Nephron progenitor cell (in vitro differentiated cells): Measurements from ENCODE around the gene EHD1.

ENCODE experiments used
- DNase-seq: peaks from one replicate; pipeline ENCODE4 v3.0.0; 2021
- H3K27ac Mint-ChIP-seq: 2 replicates; pipeline ENCODE4 v1.8.0; 2021; ENCODE audit warnings: mild to moderate bottlenecking, moderate library complexity, mixed read lengths
- H3K27me3 Mint-ChIP-seq: 2 replicates; pipeline ENCODE4 v1.8.0; 2021; ENCODE audit warnings: mild to moderate bottlenecking, low read depth, mixed read lengths; ENCODE audit not compliant: poor library complexity
- H3K36me3 Mint-ChIP-seq: 2 replicates; pipeline ENCODE4 v1.8.0; 2021; ENCODE audit warnings: low read depth, mixed read lengths
- H3K4me1 Mint-ChIP-seq: 2 replicates; pipeline ENCODE4 v1.8.0; 2021; ENCODE audit warnings: mixed read lengths
- H3K4me3 Mint-ChIP-seq: 2 replicates; pipeline ENCODE4 v1.8.0; 2021; ENCODE audit warnings: mild to moderate bottlenecking, moderate library complexity, mixed read lengths
- H3K9me3 Mint-ChIP-seq: 2 replicates; pipeline ENCODE4 v1.8.0; 2021; ENCODE audit warnings: mild to moderate bottlenecking, moderate library complexity, mixed read lengths
- TF ChIP-seq, protein P1 (sequence below): fragments of 200-600 bp; sonication (generic); IDR thresholded peaks from 2 replicates; pipeline ENCODE4 v1.5.0; 2021; ENCODE audit warnings: antibody characterized with exemption

Gene EHD1

DNA sequence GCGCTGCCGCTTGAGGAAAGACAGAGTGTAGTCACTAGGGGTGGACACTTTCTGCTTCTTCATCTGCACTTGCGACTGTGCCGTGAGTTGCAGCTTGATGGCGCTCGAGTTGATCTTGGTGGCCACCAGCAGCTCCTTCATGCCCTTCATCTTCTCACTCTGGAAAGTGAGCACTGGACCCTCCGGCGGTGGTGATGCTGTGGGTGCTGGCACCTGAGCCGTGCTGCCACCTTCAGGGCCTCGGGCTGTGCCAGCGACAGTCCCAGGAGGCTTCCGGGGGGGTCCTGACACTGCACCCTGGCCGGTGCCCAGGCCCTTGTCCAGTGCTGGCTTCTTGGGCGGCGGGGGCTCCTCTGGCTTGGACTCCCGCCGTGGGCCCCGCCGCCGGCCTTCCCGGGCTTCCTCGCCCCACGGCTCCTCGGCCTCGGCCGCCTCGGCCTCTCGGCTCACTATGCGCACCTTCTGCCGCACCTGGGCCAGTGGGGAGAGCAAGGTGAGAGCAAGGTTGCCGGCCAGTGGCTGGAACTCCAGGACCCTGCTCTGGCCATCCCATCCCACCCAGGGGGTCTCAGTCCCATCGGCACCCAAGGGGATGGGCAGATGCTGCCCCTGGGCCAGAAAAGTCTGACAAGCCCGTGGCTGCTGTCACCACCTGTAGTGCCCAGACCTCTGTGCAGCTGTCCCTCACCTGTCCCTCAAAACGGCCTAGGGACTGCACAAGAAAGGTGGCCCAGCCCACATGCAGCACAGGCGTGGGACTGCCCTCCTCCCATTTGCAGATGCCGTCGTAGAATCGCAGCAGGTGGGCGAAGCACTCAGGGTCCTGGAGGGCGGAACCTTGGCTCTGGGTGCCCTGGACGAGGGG lies 73.8 kb downstream of the EHD1 start:
- Mint-ChIP-seq H3K36me3 (peaks cover 29% of the 10 kb centered on the region), H3K4me1 (peaks cover 25% of the 10 kb centered on the region), H3K4me3 (peak overlapping the region; percentile 92), H3K27ac (no peak overlapping the region), H3K27me3 (no peaks in the 10 kb centered on the region), H3K9me3 (no peaks in the 10 kb centered on the region)
- TF ChIP-seq, protein P1, sequence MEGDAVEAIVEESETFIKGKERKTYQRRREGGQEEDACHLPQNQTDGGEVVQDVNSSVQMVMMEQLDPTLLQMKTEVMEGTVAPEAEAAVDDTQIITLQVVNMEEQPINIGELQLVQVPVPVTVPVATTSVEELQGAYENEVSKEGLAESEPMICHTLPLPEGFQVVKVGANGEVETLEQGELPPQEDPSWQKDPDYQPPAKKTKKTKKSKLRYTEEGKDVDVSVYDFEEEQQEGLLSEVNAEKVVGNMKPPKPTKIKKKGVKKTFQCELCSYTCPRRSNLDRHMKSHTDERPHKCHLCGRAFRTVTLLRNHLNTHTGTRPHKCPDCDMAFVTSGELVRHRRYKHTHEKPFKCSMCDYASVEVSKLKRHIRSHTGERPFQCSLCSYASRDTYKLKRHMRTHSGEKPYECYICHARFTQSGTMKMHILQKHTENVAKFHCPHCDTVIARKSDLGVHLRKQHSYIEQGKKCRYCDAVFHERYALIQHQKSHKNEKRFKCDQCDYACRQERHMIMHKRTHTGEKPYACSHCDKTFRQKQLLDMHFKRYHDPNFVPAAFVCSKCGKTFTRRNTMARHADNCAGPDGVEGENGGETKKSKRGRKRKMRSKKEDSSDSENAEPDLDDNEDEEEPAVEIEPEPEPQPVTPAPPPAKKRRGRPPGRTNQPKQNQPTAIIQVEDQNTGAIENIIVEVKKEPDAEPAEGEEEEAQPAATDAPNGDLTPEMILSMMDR, result no peak
- DNase-seq, result no peak

DNA sequence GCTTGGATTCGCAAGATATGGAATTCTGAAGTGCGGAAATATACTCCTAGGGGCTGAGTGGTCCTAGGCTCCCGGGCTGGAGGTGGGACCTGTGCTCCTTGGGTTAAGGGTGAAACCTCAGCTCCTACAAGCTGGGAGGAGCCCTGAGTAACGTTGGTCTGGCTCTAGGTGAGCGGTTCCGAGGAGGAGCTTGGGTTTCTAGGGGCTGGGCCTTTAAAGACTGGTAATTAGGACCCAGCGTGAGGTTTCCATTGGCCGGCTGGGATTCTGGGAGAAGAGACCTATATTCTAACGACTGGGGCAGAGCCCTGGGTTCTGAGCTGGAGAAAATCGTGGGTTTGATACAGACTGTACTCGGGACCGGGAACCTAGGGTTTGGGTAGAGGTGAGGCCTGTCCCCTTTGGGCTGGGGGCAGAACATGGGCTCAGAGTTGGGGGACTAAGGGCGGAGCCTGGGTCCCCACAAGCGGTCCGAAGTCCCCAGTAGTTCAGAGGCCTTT lies 74.5 kb downstream of the EHD1 start:
- Mint-ChIP-seq H3K4me3 (peak overlapping the region; percentile 92), H3K4me1 (peaks cover 22% of the 10 kb centered on the region), H3K27ac (peak overlapping the region; percentile 96), H3K9me3 (no peaks in the 10 kb centered on the region), H3K27me3 (no peaks in the 10 kb centered on the region), H3K36me3 (peaks cover 31% of the 10 kb centered on the region)
- TF ChIP-seq, protein P1, result no peak
- no peak for DNase-seq

DNA sequence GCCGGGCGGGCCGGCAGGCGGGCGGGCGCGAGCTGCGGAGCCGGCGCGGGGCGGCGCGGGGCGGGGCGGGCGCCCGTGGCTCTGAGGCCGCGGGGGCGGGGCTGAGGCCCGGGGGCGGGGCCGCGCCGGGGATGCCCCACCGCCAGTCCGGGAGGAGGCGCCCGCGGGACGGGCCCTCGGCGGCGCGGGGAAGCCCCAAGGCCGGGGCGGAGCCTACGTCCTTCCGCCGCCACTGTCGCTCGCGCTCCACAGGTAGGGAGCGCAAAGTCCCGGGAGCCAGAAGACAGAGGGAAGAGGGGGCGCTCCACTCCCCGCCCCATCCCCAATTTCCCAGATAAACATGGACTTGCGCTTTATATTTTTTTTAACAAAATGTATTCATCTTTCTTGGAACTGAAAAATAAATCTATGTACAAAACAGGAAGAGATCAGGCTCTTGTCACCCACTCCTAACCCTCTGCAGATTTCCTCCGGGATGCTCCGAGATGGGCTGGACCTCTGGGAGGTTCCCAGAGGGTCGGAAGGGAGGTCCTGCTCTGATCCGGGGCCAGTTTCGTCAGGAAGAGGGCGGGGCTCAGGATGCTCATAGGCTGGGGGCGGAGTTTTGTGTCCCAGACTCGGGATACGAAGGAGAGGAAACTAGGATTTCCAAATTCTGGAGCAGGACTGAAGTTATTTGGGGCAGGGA lies 75.1 kb downstream of the EHD1 start, which contains the start of gene MAP4K2:
Gene MAP4K2, minus strand, starts transcription at position 57 of the 688 bp plus-strand sequence. CDS start 65 bp downstream, outside the sequence.
- peaks cover 24% of the 10 kb centered on the region for H3K4me1 Mint-ChIP-seq
- TF ChIP-seq, protein P1, result no peak
- peak within 1 kb of the TSS; percentile 92 for H3K4me3 Mint-ChIP-seq
- no peaks in the 10 kb centered on the region for H3K9me3 Mint-ChIP-seq
- H3K36me3 Mint-ChIP-seq, result peaks cover 32% of the 10 kb centered on the region
- DNase-seq, result peak; percentile 93
- peak within 1 kb of the TSS; percentile 96 for H3K27ac Mint-ChIP-seq
- H3K27me3 Mint-ChIP-seq, result no peaks in the 10 kb centered on the region

DNA sequence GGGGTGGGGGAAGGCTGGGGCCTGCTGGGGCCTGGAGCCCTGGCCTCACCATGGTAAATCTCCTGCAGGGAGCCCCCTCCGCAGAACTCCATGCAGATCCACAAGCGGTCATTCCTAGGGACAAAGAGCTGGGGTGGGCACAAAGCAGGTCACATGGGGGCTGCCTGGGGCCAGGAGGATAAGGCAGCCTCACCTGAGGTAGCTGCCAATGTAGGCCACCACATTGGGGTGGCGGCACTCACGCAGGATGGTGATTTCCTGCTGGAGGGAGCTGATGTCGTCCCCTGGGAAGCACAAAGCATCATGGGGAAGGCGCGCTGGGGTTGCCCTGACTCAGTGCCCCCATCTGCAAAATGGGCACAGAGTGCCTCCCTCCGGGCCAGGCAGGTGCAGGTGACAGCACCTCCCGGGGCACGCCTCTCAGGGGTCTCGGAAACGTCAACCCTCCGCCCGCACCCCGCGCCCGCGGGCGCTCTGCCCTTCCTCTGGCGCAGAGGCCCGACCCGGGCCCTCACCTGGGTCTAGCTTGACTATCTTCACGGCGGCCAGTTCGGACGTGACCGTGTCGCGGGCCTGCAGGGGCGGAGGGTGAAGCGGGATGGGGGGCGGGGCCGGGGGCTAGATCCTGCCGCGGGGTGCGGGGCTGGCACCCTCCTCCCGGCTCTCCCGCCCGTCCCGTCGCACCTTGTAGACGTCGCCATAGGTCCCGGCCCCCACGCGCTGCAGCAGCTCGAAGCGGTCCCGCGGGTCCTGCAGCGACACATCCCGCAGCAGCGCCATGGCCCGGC lies 75.9 kb downstream of the EHD1 start:
- H3K27ac Mint-ChIP-seq, result no peak overlapping the region
- no peak for DNase-seq
- peaks cover 29% of the 10 kb centered on the region for H3K36me3 Mint-ChIP-seq
- no peaks in the 10 kb centered on the region for H3K27me3 Mint-ChIP-seq
- H3K4me3 Mint-ChIP-seq, result peak overlapping the region; percentile 71
- no peaks in the 10 kb centered on the region for H3K9me3 Mint-ChIP-seq
- H3K4me1 Mint-ChIP-seq, result peaks cover 21% of the 10 kb centered on the region
- TF ChIP-seq, protein P1, result no peak
